H1 (cell line): ENCODE measurements around the gene DKC1. TPM values are rescaled to one million over a fixed set of nuclear protein-coding genes. Genes with fewer than 3 reads are reported as not detected.

Experiments
- CTCF ChIA-PET: fragments of 300-600 bp; sonication (Branson Sonifier 250); formaldehyde crosslinking; loops from one replicate; lab custom pipeline; 2021; ENCODE audit not compliant: partially characterized antibody; lab: Charles Lee
- POLR2A ChIA-PET: fragments of 300-600 bp; sonication (Branson Sonifier 250); formaldehyde crosslinking; loops from one replicate; lab custom pipeline; 2021; ENCODE audit warnings: inconsistent platforms; ENCODE audit not compliant: partially characterized antibody; lab: Charles Lee
- DNase-seq, 2 experiments: peaks; one replicate each; pipeline versions ENCODE4 v3.0.0 to v3.0.0-alpha.2; 2010 to 2022; ENCODE audit warnings: low spot score in 2 of 2, low read depth in 1 of 2, mixed read lengths in 1 of 2
- FAIRE-seq: peaks from 2 replicates; lab custom pipeline; 2011; peaks lifted over from hg19 to GRCh38; lab: Jason Lieb, UNC
- H2AFZ ChIP-seq: 2 replicates; pipeline ENCODE4 v1.8.1; 2012; ENCODE audit warnings: low read length, inconsistent platforms
- H2AK5ac ChIP-seq: 2 replicates; pipeline ENCODE4 v1.6.1; 2013; ENCODE audit warnings: low read depth, low read length
- H2BK120ac ChIP-seq: replicated peaks from 2 replicates; pipeline ENCODE3; 2013; ENCODE audit warnings: low read depth, low read length, inconsistent platforms
- H2BK12ac ChIP-seq: 2 replicates; pipeline ENCODE4 v1.6.1; 2013; ENCODE audit warnings: low read depth, low read length
- H2BK15ac ChIP-seq: 2 replicates; pipeline ENCODE4 v1.6.1; 2013; ENCODE audit warnings: low read length
- H2BK20ac ChIP-seq: 2 replicates; pipeline ENCODE4 v1.6.1; 2013; ENCODE audit warnings: low read length
- H2BK5ac ChIP-seq: 2 replicates; pipeline ENCODE4 v1.6.1; 2013; ENCODE audit warnings: low read depth, low read length
- H3K14ac ChIP-seq: 2 replicates; pipeline ENCODE4 v1.6.1; 2013; ENCODE audit warnings: inconsistent platforms; ENCODE audit not compliant: insufficient read length
- H3K18ac ChIP-seq: 2 replicates; pipeline ENCODE4 v1.6.1; 2013; ENCODE audit warnings: low read length; ENCODE audit errors: extremely low read depth
- H3K23ac ChIP-seq: 2 replicates; pipeline ENCODE4 v1.6.1; 2013; ENCODE audit warnings: inconsistent platforms; ENCODE audit not compliant: insufficient read length
- H3K23me2 ChIP-seq: 2 replicates; pipeline ENCODE4 v1.6.1; 2013; ENCODE audit warnings: low read depth, low read length
- H3K27ac ChIP-seq: 2 replicates; pipeline ENCODE4 v1.6.1; 2011; ENCODE audit warnings: low read depth, low read length, inconsistent platforms
- H3K27me3 ChIP-seq, 4 experiments: replicated peaks in 1 of 4; 1 replicate in 1 of 4; 2 replicates in 3 of 4; pipeline versions ENCODE4 v1.6.1 to v1.8.1; 2011 to 2013; ENCODE audit warnings: low read length in 3 of 4, mild to moderate bottlenecking in 3 of 4, inconsistent platforms in 2 of 4, mixed read lengths in 2 of 4, moderate library complexity in 1 of 4; ENCODE audit not compliant: control insufficient read depth in 3 of 4, insufficient read depth in 3 of 4; ENCODE audit errors: extremely low read depth in 1 of 4
- H3K36me3 ChIP-seq, 4 experiments: 2 replicates each; pipeline versions ENCODE4 v1.6.1 to v1.8.1; 2011 to 2013; ENCODE audit warnings: mild to moderate bottlenecking in 4 of 4, low read length in 3 of 4, moderate library complexity in 2 of 4, control low read depth in 1 of 4, inconsistent platforms in 1 of 4; ENCODE audit not compliant: insufficient read depth in 4 of 4, control insufficient read depth in 2 of 4
- H3K4ac ChIP-seq: replicated peaks from 2 replicates; pipeline ENCODE3; 2013; ENCODE audit warnings: low read length, low read depth, mixed read lengths, inconsistent platforms; ENCODE audit not compliant: insufficient read length
- H3K4me1 ChIP-seq, 4 experiments: replicated peaks in 1 of 4; 1 replicate in 1 of 4; 2 replicates in 3 of 4; pipeline versions ENCODE4 v1.6.1 to v1.8.1; 2011 to 2013; ENCODE audit warnings: low read length in 3 of 4, inconsistent platforms in 2 of 4, mixed read lengths in 1 of 4; ENCODE audit not compliant: insufficient read depth in 4 of 4, control insufficient read depth in 3 of 4
- H3K4me2 ChIP-seq, 2 experiments: 2 replicates each; pipeline versions ENCODE4 v1.6.1 to v1.8.1; 2011 to 2013; ENCODE audit warnings: low read depth in 2 of 2, low read length in 2 of 2, control low read depth in 1 of 2, inconsistent platforms in 1 of 2, mild to moderate bottlenecking in 1 of 2; ENCODE audit not compliant: insufficient read depth in 1 of 2
- H3K4me3 ChIP-seq, 4 experiments: fragments of 200-600, 300-600 bp in 1 of 4; sonication (generic), shearing (Covaris generic), sonication (Bioruptor Twin) in 1 of 4; 2 replicates each; pipeline versions ENCODE4 v1.5.1 to v1.8.1; 2011 to 2016; ENCODE audit warnings: low read length in 4 of 4, low read depth in 3 of 4, control low read depth in 2 of 4, inconsistent platforms in 2 of 4, mild to moderate bottlenecking in 2 of 4, mixed read lengths in 1 of 4, moderate library complexity in 1 of 4; ENCODE audit not compliant: insufficient read depth in 2 of 4; ENCODE audit errors: extremely low read depth in 1 of 4
- H3K56ac ChIP-seq: replicated peaks from 2 replicates; pipeline ENCODE3; 2013; ENCODE audit warnings: low read depth, mild to moderate bottlenecking, mixed read lengths, low read length, inconsistent platforms; ENCODE audit not compliant: insufficient read length
- H3K79me1 ChIP-seq: 2 replicates; pipeline ENCODE4 v1.6.1; 2013; ENCODE audit warnings: low read depth, low read length, control low read depth
- H3K79me2 ChIP-seq, 2 experiments: 2 replicates each; pipeline versions ENCODE4 v1.6.1 to v1.8.1; 2012 to 2013; ENCODE audit warnings: low read length in 2 of 2, mild to moderate bottlenecking in 2 of 2, inconsistent platforms in 1 of 2; ENCODE audit not compliant: insufficient read depth in 2 of 2, control insufficient read depth in 1 of 2
- H3K9ac ChIP-seq, 4 experiments: replicated peaks in 1 of 4; 1 replicate in 1 of 4; 2 replicates in 3 of 4; pipeline versions ENCODE4 v1.6.1 to v1.8.1; 2011 to 2013; ENCODE audit warnings: low read depth in 3 of 4, low read length in 3 of 4, control low read depth in 2 of 4, mild to moderate bottlenecking in 2 of 4, moderate library complexity in 2 of 4, inconsistent platforms in 1 of 4; ENCODE audit errors: extremely low read depth in 1 of 4
- H3K9me3 ChIP-seq, 2 experiments: 2 replicates each; pipeline versions ENCODE4 v1.6.1 to v1.8.1; 2012 to 2013; ENCODE audit warnings: mild to moderate bottlenecking in 2 of 2, moderate library complexity in 2 of 2, control low read depth in 1 of 2, inconsistent platforms in 1 of 2, low read depth in 1 of 2, low read length in 1 of 2, mixed read lengths in 1 of 2; ENCODE audit not compliant: insufficient read depth in 2 of 2
- H4K20me1 ChIP-seq, 2 experiments: replicated peaks in 1 of 2; 2 replicates each; pipeline versions ENCODE3 to v1.8.1; 2011 to 2013; ENCODE audit warnings: inconsistent platforms in 2 of 2, low read length in 2 of 2, mild to moderate bottlenecking in 1 of 2; ENCODE audit not compliant: insufficient read depth in 2 of 2, control insufficient read depth in 1 of 2
- H4K5ac ChIP-seq: 2 replicates; pipeline ENCODE4 v1.6.1; 2013; ENCODE audit warnings: low read length, low read depth, mixed read lengths, inconsistent platforms; ENCODE audit not compliant: insufficient read length
- H4K8ac ChIP-seq: 2 replicates; pipeline ENCODE4 v1.8.0; 2013; ENCODE audit warnings: mild to moderate bottlenecking, moderate library complexity, low read length, inconsistent platforms; ENCODE audit not compliant: insufficient read depth; ENCODE audit errors: extremely low read depth
- H4K91ac ChIP-seq: replicated peaks from 2 replicates; pipeline ENCODE3; 2013; ENCODE audit warnings: low read length, mixed read lengths, inconsistent platforms; ENCODE audit not compliant: insufficient read length
- WGBS, 2 experiments: shearing (Covaris generic) in 1 of 2; methylation state at CpG; one replicate each; pipeline versions ENCODE4 v1.1.6 to v1.1.7; 2013 to 2015; ENCODE audit warnings: low lambda C conversion rate in 2 of 2, mixed read lengths in 2 of 2, inconsistent platforms in 1 of 2, low coverage in 1 of 2, missing lambda C conversion rate in 1 of 2; ENCODE audit not compliant: insufficient replicate concordance in 2 of 2, insufficient coverage in 1 of 2, insufficient read length in 1 of 2; ENCODE audit errors: extremely low coverage in 1 of 2, missing lambda C conversion rate in 1 of 2; 5-methylcytosine and 5-hydroxymethylcytosine counted together
- polyA plus RNA-seq, 7 experiments: library from polyadenylated mRNA; depleted of rRNA in 3 of 7; stranded (reverse) in 5 of 7; unstranded in 2 of 7; fragments of >200 nt in 5 of 7; fragments of 200-250 nt in 2 of 7; gene quantifications; 1 replicate in 5 of 7; 2 replicates in 1 of 7; 4 replicates in 1 of 7; pipeline versions ENCODE4 v1.2.1 to v1.2.3, GENCODE V29; 2011 to 2013; ENCODE audit warnings: missing spikeins in 2 of 7, mixed read lengths in 2 of 7
- total RNA-seq: library from RNA; stranded (reverse); fragmentation: NEBNext Ultra II Directional; extraction: Animal tissue kit (Norgen Biotek cat#: 25700); gene quantifications from 2 replicates; pipeline ENCODE4 v1.2.1, GENCODE V29; 2021

DKC1 gene
- total and polyA plus RNA-seq, 2 of the 8 experiments (the other 6 are each of a cell fraction or from before 2014, with no cell fraction given): 65.6 to 143 TPM

- H3K4me1 ChIP-seq: no peaks in the 10 kb centered on the region
- no peak overlapping the region for H2BK12ac ChIP-seq
- H2BK5ac ChIP-seq: no peak overlapping the region
- H2BK15ac ChIP-seq: no peak overlapping the region
- no peaks in the 10 kb centered on the region for H3K79me1 ChIP-seq
- H3K27ac ChIP-seq: no peak overlapping the region
- no peak overlapping the region for H3K23ac ChIP-seq
- H4K8ac ChIP-seq: no peak overlapping the region
- no peak overlapping the region for H3K4ac ChIP-seq
- H3K9me3 ChIP-seq: no peaks in the 10 kb centered on the region
- H2AK5ac ChIP-seq: no peak overlapping the region
- CTCF ChIA-PET: no interaction called here
- H3K4me3 ChIP-seq: peak overlapping the region in 2 of 4 experiments; percentile 31 to 55; a peak in 4 of 8 replicates
- no peak overlapping the region for H3K14ac ChIP-seq
- H2BK20ac ChIP-seq: no peak overlapping the region
- H3K18ac ChIP-seq: no peak overlapping the region; the same call in 1 of the 2 replicates
- H4K20me1 ChIP-seq: peaks cover 0 to 2% of the 10 kb centered on the region in 2 experiments
- DNase-seq (no peak), FAIRE-seq (no peak)
- no peaks in the 10 kb centered on the region for H3K36me3 ChIP-seq
- no peak overlapping the region for H4K91ac ChIP-seq
- 53% methylated on average over 6 of the region's 20 CpGs; no CpG with 5 or more reads in 1 of the 2 experiments for WGBS, 2 experiments
- no peak overlapping the region for H2AFZ ChIP-seq
- no peak overlapping the region for H3K9ac ChIP-seq
- no peak overlapping the region for H4K5ac ChIP-seq
- no peak overlapping the region for H3K56ac ChIP-seq
- no peaks in the 10 kb centered on the region for H3K79me2 ChIP-seq
- peak overlapping the region; percentile 71 to 76 for H3K4me2 ChIP-seq
- H3K27me3 ChIP-seq: peaks cover 8 to 29% (median 27%) of the 10 kb centered on the region in 4 experiments
- H2BK120ac ChIP-seq: no peak overlapping the region
- peaks cover 2% of the 10 kb centered on the region; the same call in 1 of the 2 replicates for H3K23me2 ChIP-seq
- POLR2A ChIA-PET: interaction anchor here (1.2 to 5.1 kb wide), 3 partner anchors 11 to 155 kb away, joined by 5 to 26 read pairs (median 6); partner anchors contain the start of gene DKC1
Measured at GRCh38 chrX:154751203-154751668, 11.4 kb upstream of the DKC1 start.
